Fibroblast of skin of right quadriceps (primary cell): ENCODE results near the gene FASN.
"Not testable (repeated sequence)": the region's sequence is repeated elsewhere in the genome, so short reads cannot be mapped to it uniquely, and the experiment has no call there.

Experiments
- DNase-seq: peaks from one replicate; pipeline ENCODE4 v3.0.0-alpha.2; 2013

The FASN gene

DNA sequence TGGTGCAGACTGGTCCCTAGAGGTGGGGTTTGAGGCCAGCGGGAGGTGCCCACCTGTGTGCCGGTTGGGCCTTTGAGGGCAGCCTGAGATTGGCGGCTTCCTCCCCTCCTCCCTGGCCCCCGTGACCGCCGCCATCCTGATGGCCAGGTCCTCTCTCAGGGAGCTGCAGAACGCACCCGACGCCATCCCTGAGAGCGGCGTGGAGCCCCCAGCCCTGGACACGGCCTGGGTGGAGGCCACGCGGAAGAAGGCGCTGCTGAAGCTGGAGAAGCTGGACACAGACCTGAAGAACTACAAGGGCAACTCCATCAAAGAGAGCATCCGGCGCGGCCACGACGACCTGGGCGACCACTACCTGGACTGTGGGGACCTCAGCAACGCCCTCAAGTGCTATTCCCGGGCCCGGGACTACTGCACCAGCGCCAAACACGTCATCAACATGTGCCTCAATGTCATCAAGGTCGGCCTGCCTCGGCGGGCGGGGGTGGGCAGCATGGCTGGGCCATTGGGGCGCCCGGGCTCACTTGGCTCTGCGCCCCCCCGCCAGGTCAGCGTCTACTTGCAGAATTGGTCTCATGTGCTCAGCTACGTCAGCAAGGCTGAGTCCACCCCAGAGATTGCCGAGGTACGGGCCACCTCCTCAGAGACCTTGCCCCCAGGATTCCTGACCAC, 43.5 kb downstream of the FASN start:
- no peak for DNase-seq

DNA sequence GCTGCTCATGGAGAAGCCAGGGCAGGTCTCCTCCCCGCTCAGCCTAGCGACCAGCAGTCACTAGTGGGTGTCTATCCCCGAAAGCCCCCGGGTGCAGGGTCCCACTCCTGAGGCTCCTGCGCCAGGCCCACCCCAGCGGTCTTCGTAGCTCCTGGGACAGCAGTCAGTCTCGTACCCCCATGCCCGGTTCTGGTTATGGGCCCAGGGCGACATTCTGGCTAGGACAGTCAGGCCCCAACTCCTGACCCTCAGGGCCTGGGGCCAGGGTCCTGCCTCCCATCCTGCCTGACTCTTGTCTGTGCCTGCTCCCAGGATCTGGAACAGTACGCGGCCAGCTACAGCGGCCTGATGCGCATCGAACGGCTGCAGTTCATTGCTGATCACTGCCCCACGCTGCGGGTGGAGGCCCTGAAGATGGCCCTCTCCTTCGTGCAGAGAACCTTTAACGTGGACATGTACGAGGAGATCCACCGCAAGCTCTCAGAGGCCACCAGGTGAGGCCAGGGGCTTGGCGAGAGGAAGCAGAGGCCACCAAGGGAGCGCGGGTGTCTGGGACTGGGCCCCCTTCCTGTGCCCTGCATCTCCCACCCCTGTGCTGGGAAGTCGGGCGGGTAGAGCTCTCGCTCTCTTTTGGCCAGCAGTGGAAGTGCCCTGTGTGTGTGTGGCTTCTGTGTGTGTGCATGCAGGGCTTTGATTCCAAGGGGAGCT, 44.3 kb downstream of the FASN start:
- no peak for DNase-seq

DNA sequence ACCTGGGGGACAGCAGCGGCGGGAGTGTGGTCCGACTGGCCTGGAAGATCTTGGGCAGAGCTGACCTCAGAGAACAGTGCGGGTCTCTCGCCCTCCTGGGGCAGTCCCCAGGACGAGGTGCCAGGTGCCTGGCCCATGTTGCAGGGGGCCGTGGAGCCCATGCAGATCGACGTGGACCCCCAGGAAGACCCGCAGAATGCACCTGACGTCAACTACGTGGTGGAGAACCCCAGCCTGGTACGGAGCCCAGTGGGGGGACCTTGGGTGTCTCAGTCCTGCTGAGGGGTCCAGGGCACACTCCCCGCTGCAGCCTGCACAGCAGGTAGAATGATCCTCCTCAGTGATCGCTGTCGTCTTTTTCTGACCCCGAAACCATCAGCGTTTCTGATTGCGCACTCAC, 44.9 kb downstream of the FASN start:
- DNase-seq: no peak

DNA sequence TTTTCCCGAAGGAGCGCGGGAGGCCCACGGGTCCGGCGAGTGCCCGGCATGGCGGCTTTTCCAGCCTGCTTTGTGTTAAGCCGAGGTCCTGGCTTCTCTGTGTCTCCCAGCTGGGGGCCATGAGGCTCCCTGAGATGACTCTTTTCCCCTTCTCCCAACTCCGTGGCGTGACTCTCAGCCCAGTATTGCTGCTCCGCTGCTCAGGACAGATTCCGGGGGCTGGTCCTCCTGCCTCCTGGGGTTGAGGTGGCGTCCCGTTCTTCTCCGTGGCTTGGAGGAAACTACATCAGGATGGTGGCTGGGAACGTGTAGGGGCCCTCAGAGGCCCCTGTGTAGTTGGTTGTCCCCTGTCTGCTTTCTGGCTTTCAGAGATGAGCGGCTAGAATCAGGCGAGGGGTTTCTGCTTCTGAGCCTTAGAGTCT, 45.4 kb downstream of the FASN start:
- no peak for DNase-seq

DNA sequence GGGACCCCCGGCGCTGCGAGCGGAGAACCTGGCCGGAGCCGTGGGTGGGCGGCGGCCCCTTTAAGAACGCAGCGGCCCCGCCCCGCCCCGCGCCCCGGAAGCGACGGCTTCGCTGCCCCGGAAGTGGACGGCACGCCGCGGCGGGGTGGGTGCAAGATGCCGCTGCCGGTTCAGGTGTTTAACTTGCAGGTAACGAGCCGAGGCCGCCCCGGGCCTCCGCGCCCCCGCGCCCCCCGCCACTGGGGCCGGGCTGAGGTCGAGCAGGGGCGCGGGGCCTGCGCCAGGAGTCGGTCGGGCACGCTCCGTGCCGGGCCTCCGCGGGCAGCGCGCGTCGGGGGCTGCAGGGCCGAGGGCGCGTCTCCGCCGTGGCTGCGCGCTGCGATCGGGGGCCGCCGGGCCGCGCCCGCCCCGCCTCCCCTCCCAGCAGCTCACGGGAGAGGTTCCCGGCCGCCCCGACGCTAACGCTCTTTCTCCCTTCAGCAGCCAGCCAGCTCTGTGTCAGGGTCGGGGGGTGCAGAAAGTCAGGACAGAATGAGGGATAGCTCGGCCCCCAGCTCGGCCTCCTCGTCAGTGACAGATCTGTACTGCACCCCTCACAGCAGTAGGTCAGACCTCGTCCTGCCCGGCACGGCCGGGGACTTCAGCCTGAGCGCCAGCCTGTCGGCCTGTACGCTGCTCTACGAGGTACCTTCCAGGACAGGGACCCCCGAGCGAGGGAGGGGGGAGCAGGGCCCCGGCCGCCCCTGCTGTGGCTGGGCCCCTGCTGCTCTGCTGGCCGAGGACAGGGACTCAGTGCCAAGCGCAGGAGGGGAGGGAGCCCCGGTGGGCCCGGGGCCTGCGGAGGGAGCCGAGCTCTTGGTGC, 46.0 kb downstream of the FASN start, which contains the start of the genes GPS1 and RFNG:
Gene GPS1, plus strand, starts transcription at position 123 of the 862 bp plus-strand sequence. Its CDS starts 34 bp downstream, at position 157.
Gene RFNG, minus strand, starts transcription at position 36 of the 862 bp plus-strand sequence. CDS start 45 bp downstream, outside the sequence.
- peak; percentile 37 for DNase-seq

DNA sequence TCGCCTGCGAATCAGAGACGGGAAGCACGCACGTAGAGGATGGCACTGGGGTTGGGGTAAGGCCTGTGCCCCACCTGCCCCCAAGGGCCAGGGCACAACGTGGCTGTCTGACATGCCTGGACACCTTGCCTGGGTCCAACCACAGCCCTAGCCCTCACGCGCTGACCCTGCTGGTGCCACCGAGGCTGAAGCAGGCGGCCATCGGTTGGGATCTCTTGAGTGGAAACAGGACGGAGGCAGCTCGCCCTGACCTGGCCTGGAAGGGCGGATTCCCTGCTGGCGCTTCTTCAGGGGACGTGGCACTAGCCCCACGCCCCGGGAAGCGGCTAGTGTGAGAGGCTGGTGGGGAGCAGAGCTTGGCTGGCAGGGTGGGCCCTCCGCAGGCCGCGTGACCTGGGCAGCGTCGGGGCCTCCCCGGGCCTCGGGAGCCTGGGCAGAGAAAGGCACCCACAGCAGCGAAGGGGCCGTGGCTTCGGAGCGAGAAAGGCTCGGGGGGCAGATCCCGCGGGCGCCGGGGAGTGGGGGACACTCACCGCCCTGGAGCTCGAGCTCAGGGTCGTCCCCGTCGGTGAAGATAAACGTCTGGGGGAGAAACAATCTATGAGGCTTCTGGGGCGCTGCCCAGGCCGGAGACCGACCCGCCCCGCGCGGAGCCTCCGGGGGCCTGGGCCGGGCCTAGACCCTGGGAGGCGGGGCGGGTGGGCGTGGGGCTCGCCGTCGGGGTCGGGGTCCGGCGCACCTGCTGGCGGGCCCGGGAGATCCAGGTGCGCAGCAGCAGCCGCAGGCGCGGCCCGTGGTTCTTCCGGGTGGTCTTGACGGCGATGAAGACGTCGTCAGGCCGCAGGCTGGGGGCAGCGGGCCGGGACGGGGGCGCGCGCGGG, 47.0 kb downstream of the FASN start:
- no peak for DNase-seq

DNA sequence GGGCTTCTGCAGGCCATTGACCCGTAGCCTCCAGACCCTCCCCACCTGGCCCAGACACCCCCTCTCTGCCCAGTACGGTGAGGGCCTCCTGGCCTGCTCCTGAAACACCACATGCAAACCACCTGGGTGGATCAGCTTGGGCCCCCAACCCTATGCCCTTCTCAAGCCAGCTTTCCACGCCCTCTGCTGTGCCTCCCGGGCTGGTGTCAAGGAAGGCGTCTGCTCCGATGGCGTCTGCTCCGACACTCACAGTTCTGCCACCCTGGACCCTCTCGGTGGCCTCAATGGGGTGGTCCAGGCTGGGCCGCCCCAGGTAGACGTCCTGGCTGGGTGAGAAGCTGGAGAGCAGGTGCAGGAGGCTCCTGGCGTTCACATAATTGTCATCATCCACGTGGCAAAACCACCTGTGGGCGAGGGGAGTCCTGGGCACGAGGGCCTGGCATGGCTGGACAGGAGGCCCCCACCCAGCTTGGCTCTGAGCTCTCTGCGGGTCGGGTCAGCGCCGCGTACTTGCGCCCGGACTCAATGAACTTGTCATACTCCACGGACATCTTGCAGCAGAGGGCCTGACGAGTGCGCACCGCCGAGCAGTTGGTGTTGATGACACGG, 47.8 kb downstream of the FASN start:
- no peak for DNase-seq

DNA sequence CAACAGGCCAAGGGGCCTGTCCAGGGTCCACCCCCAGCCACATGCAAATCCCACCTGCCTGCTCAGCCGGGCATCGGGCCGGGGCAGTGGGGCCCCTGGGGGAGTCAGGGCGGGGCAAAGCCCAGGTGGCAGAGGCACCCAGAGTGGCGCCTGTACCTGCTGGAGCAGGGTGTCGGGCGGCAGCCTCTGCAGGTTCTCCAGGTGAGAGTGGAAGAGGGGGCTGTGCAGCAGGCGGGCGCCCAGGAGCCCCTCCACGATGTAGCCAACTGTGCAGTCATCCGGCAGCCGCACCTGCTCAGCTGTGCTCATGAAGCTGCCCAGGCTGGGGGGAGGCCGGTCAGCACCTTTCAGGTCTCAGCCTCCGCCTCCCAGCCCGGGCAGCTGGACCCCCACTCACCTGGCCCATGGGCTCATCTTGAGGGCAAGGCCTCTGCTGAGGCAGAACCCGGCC, 48.5 kb downstream of the FASN start:
- no peak for DNase-seq

DNA sequence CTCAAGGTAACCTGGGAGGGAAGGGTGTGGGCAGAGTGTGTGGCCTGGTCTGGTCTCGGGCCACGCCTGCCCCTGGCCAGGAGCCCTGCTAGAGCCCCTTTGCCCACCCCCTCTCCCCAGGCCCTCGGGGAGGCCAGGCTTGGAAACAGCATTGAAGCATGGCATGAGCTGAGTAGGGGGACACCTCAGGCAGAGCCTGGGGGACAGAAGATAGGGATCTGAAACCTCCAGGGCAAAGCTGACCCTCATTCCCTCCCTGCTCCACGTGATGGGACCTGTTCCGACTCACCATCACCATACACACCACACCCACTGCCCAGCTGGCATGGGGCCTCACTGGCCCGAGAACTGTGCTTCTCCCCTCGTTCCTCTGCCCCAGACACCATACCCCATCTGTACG, 48.9 kb downstream of the FASN start:
- no peak for DNase-seq

DNA sequence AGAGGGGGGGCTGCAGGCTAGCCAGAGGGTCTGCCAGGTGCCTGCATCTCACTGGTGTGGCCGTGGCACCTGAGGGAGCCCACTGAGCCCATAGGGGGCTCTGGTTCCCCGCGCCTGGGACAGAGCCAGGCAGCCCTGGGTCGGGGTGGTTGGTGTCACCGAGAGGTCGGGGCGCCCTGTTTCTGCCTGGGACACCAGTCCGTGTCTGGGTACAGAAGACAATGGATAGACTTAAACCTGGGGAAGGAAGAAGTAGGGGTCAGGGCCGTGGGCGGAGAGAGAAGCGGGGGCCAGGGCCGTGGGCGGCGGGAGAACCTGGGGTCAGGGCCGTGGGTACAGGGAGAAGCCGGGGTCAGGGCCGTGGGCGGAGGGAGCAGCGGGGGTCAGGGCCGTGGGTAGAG, 49.5 kb downstream of the FASN start:
- DNase-seq: no peak

DNA sequence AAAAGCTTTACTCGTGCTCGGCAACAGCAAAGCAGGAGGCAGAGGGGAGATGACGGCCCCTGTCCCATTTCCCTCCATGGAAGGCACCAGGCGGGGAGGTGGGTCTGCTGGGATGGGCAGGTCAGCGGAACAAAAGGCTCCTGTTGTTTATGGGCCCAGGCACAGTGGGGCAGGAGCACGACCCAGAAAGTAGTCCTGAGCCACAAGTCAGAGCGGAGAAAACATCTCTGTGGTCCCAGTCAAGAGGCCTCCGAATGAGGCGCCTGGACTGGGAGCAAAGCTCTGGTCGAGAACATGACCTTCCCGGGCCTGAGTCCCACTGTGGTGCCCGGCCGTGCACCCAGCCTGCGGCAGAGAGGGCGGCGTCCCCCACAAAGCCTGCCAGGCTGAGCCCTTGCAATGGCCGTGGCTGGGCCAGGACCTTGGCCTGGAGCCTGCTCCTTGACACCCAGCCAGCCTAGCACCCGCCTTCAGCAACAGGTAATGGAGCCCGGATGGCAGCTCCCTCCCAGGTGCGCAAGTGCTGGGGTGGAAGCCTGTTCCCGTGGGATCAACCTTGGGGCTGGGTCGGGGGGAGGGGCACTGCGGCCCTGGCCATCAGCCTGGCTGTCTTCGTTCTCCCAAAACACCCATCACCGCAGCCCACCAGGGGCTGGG, 50.0 kb downstream of the FASN start:
- DNase-seq: no peak

DNA sequence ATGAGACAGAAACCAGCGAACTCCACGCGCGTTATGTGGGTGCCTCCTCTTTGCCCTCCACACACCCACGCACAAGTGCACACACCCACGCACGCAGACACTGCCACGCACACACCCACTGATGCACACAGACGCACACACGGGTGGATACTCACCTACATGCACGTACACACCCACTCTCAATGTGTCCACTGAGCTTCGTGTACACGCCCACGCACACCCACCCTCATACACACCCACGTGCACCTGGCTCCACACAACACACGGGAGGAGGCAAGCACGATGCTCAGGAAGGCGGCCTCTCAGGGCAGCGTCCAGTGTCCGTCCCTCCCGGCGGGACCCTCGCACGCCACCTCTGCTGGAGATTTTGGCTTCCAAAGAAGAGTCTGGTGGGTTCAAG, 50.7 kb downstream of the FASN start:
- DNase-seq: no peak

DNA sequence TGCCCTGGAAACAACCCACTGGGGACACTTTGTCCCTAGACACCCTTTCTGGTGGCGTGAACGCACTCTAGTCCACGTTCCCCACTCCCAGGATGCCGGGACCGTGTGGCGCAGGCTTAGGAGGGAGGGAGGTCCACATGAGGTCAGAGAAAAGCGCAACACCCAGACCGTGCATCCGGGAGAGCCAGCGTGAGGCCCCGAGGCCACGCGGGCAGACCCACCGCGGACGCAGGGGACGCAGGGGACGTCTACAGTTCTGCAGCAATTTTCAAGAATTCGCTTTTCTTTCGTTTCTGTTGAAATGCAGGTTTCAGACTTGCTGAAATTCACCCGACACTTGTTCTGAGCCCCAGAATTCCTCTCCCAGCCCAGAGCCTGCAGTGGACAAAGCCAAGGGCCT, 51.1 kb downstream of the FASN start:
- no peak for DNase-seq

DNA sequence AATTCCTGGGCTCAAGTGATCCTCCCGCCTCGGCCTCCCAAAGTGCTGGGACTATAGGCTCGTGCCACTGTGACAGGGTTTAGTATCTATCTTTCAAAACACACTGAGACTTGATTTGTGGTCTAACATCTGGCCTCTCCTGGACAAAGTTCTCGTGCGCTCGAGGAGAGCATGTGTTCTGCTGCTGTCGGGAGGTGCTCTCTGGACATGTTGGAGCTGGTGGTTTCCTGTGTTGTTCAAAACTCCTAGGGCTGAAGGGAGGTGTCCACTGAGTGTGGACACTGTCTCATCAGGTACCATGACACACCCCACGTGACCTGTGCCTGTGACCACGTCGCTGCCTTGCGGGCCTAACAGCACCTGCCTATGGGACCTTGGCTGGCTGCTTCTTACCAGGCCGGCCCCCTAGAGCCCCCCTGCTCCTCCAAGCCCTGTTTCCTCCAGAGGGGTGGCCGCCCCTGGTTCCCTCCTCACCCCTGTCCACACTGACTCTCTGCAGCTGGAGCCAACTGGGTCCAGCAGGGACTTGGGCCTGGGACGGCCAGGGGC, 52.0 kb downstream of the FASN start:
- DNase-seq: no peak

DNA sequence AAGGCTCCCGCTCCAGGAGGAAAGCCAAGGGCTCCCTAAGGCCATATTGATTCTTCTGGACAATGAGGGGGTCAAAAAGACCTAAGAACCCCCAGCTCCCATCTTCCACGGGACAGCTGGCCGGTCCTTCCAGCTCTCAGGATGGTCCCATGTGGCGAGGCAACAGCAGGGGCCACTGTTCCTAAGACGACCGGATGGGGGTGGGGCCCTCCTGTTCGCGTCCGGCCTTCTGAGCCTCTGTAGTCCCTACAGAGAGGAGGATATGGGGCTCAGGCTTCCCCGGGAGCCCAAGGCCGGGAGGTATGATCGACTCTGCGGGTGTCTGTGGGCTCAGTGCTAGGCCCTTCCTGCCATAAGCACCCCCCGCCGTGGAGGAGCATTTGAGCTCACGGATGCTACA, 54.5 kb downstream of the FASN start:
- no peak for DNase-seq

DNA sequence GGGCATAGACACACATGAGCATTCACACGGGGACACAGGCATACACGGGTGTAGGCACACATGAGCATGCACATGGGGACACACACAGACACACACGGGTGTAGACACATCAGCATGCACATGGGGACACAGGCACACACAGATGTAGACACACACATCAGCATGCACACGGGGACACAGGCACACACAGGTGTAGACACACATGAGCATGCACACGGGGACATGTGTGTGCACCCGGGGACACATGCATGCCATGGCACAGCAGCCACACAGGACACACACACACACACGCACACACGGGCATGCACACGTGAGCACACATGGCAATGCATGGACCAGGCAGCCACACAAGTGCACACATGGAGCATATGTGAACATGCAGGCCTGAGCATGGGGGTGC, 55.4 kb downstream of the FASN start:
- no peak for DNase-seq

DNA sequence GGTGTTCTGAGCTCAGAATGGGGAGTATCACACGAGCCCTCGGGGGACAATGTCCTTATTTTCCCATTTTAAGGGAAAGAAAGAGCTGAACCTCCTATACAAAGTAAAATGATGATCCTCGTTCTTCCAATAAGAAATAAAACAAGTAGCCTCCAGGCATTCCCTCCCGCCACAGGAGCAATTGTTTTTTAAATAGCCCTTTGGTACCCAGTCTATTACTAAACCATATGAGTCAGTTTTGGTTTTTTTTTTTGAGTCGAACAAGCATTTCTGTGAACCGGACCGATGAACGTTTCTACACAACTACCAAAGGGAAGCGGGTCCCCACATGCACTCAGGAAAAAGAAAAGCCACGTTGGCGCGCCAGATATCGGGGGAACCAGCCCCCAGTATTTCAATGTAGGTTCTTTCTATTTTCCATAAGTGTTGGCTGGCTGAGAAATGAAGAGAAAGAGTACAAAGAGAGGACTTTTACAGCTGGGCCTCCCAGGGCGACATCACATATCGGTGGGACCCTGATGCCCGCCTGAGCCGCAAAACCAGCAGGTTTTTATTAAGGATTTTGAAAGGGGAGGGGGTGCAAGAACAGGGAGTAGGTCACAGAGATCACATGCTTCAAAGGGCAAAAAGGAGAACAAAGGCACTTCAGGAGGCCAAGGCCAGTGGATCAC, 56.8 kb downstream of the FASN start:
- no peak for DNase-seq

DNA sequence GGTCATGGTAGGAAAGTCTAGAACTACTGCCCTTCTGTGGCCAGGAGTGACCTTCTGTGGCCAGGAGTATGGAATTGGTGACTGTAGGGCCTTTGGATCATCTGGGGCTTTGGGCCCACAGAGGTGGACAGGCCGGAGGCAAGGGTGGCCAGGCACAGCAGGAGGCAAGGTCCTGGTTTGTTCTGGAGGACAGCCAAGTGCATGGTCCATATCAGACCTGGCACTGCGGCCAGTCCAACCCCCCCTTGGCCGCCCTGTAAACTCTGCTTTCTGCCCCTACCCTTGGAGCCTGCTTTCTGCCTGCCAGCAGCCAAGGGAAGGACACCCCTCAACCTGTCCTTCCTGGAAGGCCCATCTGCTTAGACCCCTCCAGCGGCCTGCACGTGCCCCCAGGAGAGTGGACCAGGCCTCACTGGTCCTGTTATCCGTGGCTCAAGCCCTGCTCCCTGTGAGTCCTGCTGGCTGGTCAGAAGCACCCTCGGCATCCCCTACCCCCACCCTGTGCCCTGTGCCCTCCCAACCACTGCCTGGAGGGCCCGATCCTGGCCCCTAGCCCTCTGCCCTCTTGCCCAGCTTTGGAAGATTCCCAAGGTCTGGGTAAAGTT, 58.2 kb downstream of the FASN start:
- no peak for DNase-seq

DNA sequence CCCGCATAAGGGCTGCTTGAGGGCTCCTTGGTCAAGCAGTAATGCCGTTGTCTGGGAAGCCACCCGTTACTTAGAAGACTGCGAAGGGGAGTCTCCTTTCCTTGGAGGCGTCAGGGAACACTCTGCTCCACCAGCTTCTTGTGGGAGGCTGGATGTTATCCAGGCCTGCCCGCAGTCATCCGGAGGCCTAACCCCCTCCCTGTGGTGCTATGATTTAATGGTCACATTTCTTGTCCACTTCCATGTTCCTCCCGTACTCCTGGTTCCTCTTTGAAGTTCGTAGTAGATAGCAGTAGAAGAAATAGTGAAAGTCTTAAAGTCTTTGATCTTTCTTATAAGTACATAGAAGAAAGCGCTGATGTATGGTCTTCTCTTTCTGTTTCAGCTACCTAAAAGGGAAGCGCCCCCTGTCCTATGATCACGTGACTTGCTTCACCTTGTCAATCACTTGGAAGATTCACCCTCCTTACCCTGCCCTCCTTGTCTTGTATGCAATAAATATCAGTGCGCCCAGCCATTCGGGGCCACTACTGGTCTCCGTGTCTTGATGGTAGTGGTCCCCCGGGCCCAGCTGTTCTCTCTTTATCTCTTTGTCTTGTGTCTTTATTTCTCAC, 59.1 kb downstream of the FASN start:
- not testable (repeated sequence) for DNase-seq

DNA sequence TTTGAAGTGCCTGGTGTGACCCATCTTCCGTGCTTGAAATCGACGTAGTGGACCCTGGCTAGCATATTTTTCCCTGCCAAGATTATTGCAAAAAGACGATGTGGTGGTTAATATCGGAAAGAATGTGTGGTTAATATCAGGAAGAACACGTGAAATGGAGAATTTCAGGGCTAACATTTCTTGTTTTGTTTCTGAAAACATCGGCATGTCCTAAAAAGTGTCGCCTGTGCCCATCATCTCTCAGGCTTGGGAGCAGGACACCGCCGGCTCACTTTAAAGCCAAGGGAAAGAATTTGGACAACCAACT, 60.2 kb downstream of the FASN start:
- DNase-seq: no peak
